ENCODE data around the gene HLA-DQB2.

DNA sequence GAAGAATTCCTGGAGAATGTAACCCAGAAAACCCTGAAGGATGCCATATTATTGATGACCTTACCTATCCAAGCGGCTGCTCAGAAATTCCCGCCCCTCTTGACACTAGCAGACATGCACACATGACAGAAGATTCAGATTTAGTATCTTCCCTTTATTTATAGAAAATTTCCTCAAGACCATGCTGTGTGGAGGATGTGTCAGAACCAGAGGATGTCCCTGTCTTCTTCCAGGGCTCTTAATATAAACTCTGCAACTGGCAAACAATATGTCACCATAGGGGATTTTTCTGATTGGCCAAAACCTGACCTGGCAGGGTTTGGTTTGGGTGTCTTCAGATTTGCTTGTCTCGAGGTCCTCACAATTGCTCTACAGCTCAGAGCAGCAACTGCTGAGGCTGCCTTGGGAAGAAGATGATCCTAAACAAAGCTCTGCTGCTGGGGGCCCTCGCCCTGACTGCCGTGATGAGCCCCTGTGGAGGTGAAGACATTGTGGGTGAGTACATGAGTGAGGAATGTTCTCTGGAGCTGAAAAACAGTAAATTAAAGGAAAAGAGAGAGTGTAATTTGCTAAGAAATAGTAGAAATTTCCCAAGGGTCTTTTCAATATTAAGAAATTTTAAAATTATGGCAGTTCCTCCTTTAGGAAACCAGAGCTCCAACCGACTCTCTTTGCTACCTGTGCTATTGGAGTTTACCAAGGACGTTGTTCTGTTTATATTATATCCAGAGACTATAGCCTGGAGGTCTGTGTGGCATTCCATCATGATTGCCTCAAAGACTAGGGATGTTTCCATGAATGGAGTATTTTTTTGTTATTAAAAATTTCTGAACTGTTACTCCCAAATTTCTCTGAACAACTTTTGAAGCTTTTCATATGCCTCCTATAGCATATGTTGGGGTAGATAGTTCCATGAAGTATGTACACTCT lies 22.0 kb downstream of the HLA-DQB2 start, which contains the start of gene HLA-DQA2:
- TF ChIP-seq POLR2A (IDR thresholded peaks at IDR 0.05; ENCODE audit: low read length) (no peak), GATA1 (IDR thresholded peaks at IDR 0.05; ENCODE audit: low read depth, low read length) (no peak)

All from erythroblast (primary cell).